ENCODE data around the gene PRR13.

GRCh38 chr12:53451661-53452158, 10.2 kb downstream of the PRR13 start, which contains the start of gene PCBP2:
- TF ChIP-seq POLR2A (IDR thresholded peaks at IDR 0.05) (no peak), CTCF (IDR thresholded peaks at IDR 0.05) (peak; percentile 82 to 98 (median 97))

All from testis (tissue), 2 donors.